Activated T-helper 1 cell treated with anti-CD3 and anti-CD28 coated beads, Interleukin-12 subunit alpha, Interleukin-12 subunit beta, Interleukin-2, Interleukin-4 antibody, amounts not matched to agents 30 ng/mL and 10 ng/mL and 1 ng/mL, durations not matched to agents 14 hours and 24 hours and 36 hours (primary cell): ENCODE results near the gene TECTB. TPM values are rescaled to one million over a fixed set of nuclear protein-coding genes. Genes with fewer than 3 reads are reported as not detected.

Experiments
- DNase-seq: peaks from one replicate; pipeline ENCODE4 v3.0.0; 2021; ENCODE audit warnings: low spot score
- H3K27ac Mint-ChIP-seq: one replicate; pipeline ENCODE4 v1.8.0; 2021; ENCODE audit warnings: mild to moderate bottlenecking, mixed read lengths
- H3K27me3 Mint-ChIP-seq: one replicate; pipeline ENCODE4 v1.8.0; 2022; ENCODE audit warnings: mild to moderate bottlenecking, moderate library complexity, mixed read lengths; ENCODE audit not compliant: insufficient read depth
- H3K36me3 Mint-ChIP-seq: one replicate; pipeline ENCODE4 v1.8.0; 2021; ENCODE audit warnings: low read depth, mixed read lengths
- H3K4me1 Mint-ChIP-seq: one replicate; pipeline ENCODE4 v1.8.0; 2021; ENCODE audit warnings: low read depth, mixed read lengths
- H3K4me3 Mint-ChIP-seq: one replicate; pipeline ENCODE4 v1.8.0; 2021; ENCODE audit warnings: mild to moderate bottlenecking, moderate library complexity, mixed read lengths
- H3K9me3 Mint-ChIP-seq: one replicate; pipeline ENCODE4 v1.8.0; 2021; ENCODE audit warnings: mixed read lengths
- intact Hi-C: fragments of 100-400 bp; cut with micrococcal nuclease; formaldehyde crosslinking; loops from one replicate; pipeline ENCODE4 v1.15.1; 2024
- total RNA-seq: library from RNA; stranded (reverse); gene quantifications from 2 replicates; pipeline ENCODE4 v1.2.3, GENCODE V29; 2022

TECTB gene
- total RNA-seq, 1 donor from 2014 or later = not detected

DNA sequence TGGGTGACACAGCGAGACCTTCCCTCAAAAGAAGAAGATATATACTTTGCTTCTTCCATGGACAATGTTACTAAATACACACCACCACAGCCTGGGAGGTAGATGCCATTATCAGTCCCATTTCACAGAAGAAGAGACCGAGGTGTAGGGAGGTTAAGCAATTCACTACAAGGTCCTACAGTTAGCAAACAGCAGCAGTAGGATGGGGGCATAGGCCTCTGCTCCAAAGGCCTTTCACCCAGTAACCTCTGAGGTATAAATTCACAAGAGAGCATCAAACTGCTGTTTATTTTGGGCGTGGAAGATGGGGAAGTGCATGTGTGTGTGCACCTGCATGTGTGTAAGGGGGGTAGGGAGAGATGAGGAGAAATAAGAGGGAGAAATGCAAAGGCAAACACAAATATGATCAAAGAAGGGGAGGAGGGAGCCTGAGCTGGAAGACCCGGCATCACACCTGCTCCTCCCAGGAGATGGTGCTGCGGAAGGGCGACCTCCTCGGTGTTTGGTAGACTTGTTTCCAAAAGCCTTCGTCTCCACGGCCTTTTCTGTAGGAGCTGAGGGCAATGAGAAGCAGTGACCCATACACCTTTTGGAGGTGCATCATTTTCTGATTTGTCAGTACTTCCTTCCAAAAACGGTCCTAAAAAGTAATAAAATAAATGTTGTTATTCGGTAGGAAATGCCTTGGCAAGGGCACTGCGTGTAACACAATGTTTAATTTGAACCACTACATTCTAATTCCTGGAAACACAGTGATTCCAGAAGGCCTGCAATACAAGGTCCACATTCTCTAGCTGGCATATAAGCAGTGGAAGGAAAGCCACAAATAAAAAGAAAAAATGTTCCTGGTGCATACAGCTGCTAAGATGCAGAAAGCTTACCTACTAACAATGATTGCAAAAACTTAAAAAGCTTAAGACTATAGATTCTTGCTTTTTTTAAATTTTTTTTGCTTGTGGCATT, 64.8 kb downstream of the TECTB start:
- H3K4me1 Mint-ChIP-seq = no peaks in the 10 kb centered on the region
- H3K36me3 Mint-ChIP-seq = no peaks in the 10 kb centered on the region
- no peaks in the 10 kb centered on the region for H3K27me3 Mint-ChIP-seq
- no peak overlapping the region for H3K27ac Mint-ChIP-seq
- no peaks in the 10 kb centered on the region for H3K9me3 Mint-ChIP-seq
- intact Hi-C loops = no loop called here
- no peak for DNase-seq
- H3K4me3 Mint-ChIP-seq = no peak overlapping the region

DNA sequence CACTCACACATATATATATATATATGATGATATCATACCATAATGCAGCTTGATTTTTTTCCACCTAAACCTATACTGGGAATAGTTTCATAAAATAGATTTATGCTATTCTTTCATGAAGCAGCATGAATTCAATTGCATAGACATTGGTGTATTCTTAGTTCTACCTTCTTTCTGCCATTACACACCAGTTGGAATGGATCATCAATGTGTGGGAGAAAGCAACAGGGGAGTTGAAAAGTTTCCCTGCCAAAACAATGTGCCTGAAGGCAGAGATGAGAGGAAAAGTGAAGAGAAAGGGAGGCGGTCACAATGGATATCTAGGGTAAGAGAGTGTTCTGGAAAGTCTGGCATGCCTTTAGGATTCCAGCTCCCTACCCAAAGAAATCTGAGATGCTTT, 65.6 kb downstream of the TECTB start:
- H3K9me3 Mint-ChIP-seq = no peaks in the 10 kb centered on the region
- no peak overlapping the region for H3K27ac Mint-ChIP-seq
- H3K36me3 Mint-ChIP-seq = no peaks in the 10 kb centered on the region
- H3K4me3 Mint-ChIP-seq = no peak overlapping the region
- intact Hi-C loops = no loop called here
- no peaks in the 10 kb centered on the region for H3K27me3 Mint-ChIP-seq
- no peak for DNase-seq
- no peaks in the 10 kb centered on the region for H3K4me1 Mint-ChIP-seq

DNA sequence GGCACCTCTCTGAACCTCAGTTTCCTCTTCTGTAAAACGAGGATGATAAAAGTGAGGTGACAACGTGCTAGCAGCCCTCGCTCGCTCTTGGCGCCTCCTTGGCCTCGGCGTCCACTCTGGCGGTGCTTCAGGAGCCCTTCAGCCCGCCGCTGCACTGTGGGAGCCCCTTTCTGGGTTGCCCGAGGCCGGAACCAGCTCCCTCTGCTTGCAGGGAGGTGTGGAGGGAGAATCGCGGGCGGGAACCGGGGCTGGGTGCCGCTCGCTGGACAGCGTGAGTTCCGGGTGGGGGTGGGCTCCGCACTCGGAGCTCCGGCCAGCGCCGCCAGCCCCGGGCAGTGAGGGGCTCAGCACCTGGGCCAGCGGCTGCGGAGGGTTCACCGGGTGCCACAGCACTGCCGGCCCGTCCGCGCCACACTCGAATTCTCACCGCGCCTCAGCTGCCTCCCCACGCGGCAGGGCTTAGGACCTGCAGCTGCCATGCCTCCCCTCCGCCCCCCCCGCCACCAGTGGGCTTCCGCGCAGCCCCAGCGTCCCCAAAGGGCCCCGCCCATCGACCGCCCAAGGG, 66.4 kb downstream of the TECTB start:
- Mint-ChIP-seq H3K27ac (no peak overlapping the region), H3K4me1 (no peaks in the 10 kb centered on the region), H3K4me3 (no peak overlapping the region), H3K27me3 (no peaks in the 10 kb centered on the region), H3K36me3 (no peaks in the 10 kb centered on the region), H3K9me3 (no peaks in the 10 kb centered on the region)
- DNase-seq = no peak
- intact Hi-C loops = no loop called here

DNA sequence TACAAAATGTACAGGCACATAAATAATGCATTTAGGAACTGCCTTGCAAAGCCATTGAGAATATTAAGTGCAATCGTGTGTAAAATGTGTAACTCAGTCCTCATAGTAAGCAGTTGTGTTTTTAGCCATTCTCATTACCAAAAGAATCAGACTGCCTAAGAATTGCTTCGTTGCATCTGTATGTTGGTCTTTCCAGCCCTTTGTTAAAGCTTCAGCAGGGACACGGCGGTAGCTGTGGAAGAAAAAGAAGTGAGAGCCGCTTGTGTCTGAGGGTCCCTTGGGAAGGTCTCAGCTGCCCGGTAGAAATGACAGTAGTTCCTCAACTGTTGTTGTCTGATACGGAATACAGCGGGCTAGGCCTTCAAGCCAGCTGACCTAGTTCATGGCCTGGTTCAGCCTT, 67.9 kb downstream of the TECTB start:
- intact Hi-C loops = no loop called here
- Mint-ChIP-seq H3K9me3 (no peaks in the 10 kb centered on the region), H3K27me3 (no peaks in the 10 kb centered on the region), H3K36me3 (no peaks in the 10 kb centered on the region), H3K4me3 (no peak overlapping the region), H3K4me1 (no peaks in the 10 kb centered on the region), H3K27ac (no peak overlapping the region)
- no peak for DNase-seq

DNA sequence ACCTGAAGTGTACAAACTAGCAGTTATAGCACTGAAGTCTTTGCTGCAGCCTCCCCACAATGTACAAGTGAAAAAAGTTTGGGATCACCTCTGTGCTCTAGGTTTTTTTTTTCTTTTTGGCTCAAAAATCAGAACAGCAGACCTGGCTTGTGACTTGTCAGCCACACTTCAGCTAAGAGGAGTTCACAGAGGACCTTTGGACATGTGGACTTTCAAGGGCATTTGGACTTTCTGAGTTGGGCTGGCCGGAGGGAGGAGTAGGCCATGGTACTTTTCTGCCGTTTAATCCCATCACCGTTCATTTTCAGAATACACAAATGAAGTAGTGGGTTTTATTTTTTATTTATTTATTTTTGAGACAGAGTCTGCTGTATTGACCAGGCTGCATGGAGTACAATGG, 68.8 kb downstream of the TECTB start:
- Mint-ChIP-seq H3K4me3 (no peak overlapping the region), H3K9me3 (no peaks in the 10 kb centered on the region), H3K27me3 (no peaks in the 10 kb centered on the region), H3K4me1 (no peaks in the 10 kb centered on the region), H3K36me3 (no peaks in the 10 kb centered on the region), H3K27ac (no peak overlapping the region)
- intact Hi-C loops = no loop called here
- no peak for DNase-seq

DNA sequence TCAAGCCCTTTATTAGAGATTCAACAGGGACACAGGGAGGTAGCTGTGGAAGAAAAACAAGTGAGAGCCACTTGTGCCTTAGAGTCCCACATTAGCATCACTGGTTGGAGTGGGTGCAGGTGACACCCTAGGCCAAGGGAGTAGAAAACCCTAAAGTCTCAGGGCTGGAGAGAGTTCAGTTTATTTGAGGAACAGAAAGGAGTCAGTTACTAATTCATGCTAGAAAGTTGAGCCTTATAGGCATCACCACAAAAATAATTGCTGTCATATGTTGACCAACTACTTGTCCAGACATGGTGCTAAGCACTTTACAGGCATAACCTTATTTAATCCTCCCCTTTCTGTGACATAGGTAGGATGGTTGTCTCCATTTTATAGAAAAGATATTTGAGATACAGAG, 69.8 kb downstream of the TECTB start:
- Mint-ChIP-seq H3K9me3 (no peaks in the 10 kb centered on the region), H3K27me3 (peaks cover 4% of the 10 kb centered on the region), H3K4me1 (no peaks in the 10 kb centered on the region), H3K27ac (no peak overlapping the region), H3K36me3 (no peaks in the 10 kb centered on the region), H3K4me3 (no peak overlapping the region)
- intact Hi-C loops = no loop called here
- no peak for DNase-seq

Other genes with a start within 250 kb of the TECTB start
- 10.2 and 10.5 TPM in 2 replicates for gene GPAM, start 99.6 kb upstream of the TECTB start, total RNA-seq
- gene ACSL5, start 90.7 kb downstream of the TECTB start, total RNA-seq = 46.7 and 50.7 TPM in 2 replicates
- gene ZDHHC6, start 163.5 kb downstream of the TECTB start, total RNA-seq = 51.9 and 52.6 TPM in 2 replicates
- 39.4 and 39.9 TPM in 2 replicates for gene VTI1A, start 163.8 kb downstream of the TECTB start, total RNA-seq